Ascending aorta (tissue), 2 donors: Measurements from ENCODE around the gene TUBGCP2. TPM values are rescaled to one million over a fixed set of nuclear protein-coding genes. Genes with fewer than 3 reads are reported as not detected.

Source experiments
- DNase-seq, 2 donors: peaks; one replicate each; pipeline ENCODE4 v3.0.0-alpha.2; 2019; ENCODE audit warnings: low spot score in 2 of 2
- H3K27ac ChIP-seq, 2 donors: fragments of 200-600 bp; sonication (generic); one replicate each; pipeline ENCODE4 v1.5.1; 2016 to 2017; ENCODE audit warnings: mild to moderate bottlenecking in 1 of 2
- H3K27me3 ChIP-seq: fragments of 200-600 bp; sonication (generic); one replicate; pipeline ENCODE4 v1.5.1; 2017
- H3K36me3 ChIP-seq, 2 donors: fragments of 200-600 bp; sonication (generic); one replicate each; pipeline ENCODE4 v1.5.1; 2016
- H3K4me1 ChIP-seq, 2 donors: fragments of 200-600 bp; sonication (generic); one replicate each; pipeline ENCODE4 v1.5.1; 2016 to 2017; ENCODE audit warnings: mild to moderate bottlenecking in 1 of 2
- H3K4me3 ChIP-seq, 2 donors: fragments of 200-600 bp; sonication (generic); one replicate each; pipeline ENCODE4 v1.5.1; 2016 to 2017; ENCODE audit warnings: mild to moderate bottlenecking in 1 of 2
- H3K9me3 ChIP-seq, 2 donors: fragments of 200-600 bp; sonication (generic); one replicate each; pipeline ENCODE4 v1.5.1; 2016
- CTCF ChIP-seq, 3 experiments: fragments of 200-600 bp in 2 of 3; fragments of 450-650 bp in 1 of 3; sonication (generic) in 2 of 3; IDR thresholded peaks; one replicate each; pipeline ENCODE4 v1.5.1; 2016 to 2019; ENCODE audit warnings: antibody characterized with exemption in 3 of 3, mild to moderate bottlenecking in 1 of 3, moderate library complexity in 1 of 3
- intact Hi-C: fragments of 100-400 bp; cut with DNase I; formaldehyde crosslinking; loops from one replicate; pipeline ENCODE4 v1.15.1; 2023
- total RNA-seq: library from RNA; depleted of rRNA; stranded (reverse); fragments of >200 nt; gene quantifications from one replicate; pipeline ENCODE4 v1.1.0, GENCODE V29; 2016

Gene TUBGCP2
- total RNA-seq, 1 donor from 2014 or later: 72.4 TPM

- Histone ChIP-seq H3K4me1 (no peaks in the 10 kb centered on the region), H3K4me3 (no peak overlapping the region), H3K9me3 (no peaks in the 10 kb centered on the region), H3K27me3 (no peaks in the 10 kb centered on the region), H3K36me3 (peaks cover 77 to 88% of the 10 kb centered on the region in 2 donors), H3K27ac (peak overlapping the region in 1 of 2 donors; percentile 26)
- intact Hi-C loops: no loop called here
- no peak for TF ChIP-seq CTCF (IDR thresholded peaks at IDR 0.05)
- no peak for DNase-seq
Measured at GRCh38 chr10:133294189-133294588, 14.5 kb downstream of the TUBGCP2 start.

- intact Hi-C loops: no loop called here
- Histone ChIP-seq H3K27me3 (no peaks in the 10 kb centered on the region), H3K4me1 (no peaks in the 10 kb centered on the region), H3K36me3 (peaks cover 78 to 88% of the 10 kb centered on the region in 2 donors), H3K4me3 (no peak overlapping the region), H3K27ac (peak overlapping the region in 1 of 2 donors; percentile 26), H3K9me3 (no peaks in the 10 kb centered on the region)
- no peak for DNase-seq
- no peak for TF ChIP-seq CTCF (IDR thresholded peaks at IDR 0.05)
Measured at GRCh38 chr10:133293810-133294119, 14.9 kb downstream of the TUBGCP2 start.

- Histone ChIP-seq H3K27me3 (no peaks in the 10 kb centered on the region), H3K9me3 (no peaks in the 10 kb centered on the region), H3K36me3 (peaks cover 78 to 88% of the 10 kb centered on the region in 2 donors), H3K27ac (peak overlapping the region in 1 of 2 donors; percentile 26), H3K4me3 (no peak overlapping the region), H3K4me1 (no peaks in the 10 kb centered on the region)
- DNase-seq: no peak
- intact Hi-C loops: no loop called here
- no peak for TF ChIP-seq CTCF (IDR thresholded peaks at IDR 0.05)
Measured at GRCh38 chr10:133292919-133293809, 15.5 kb downstream of the TUBGCP2 start.

GRCh38 chr10:133289761-133290160, 18.9 kb downstream of the TUBGCP2 start:
- Histone ChIP-seq H3K9me3 (no peaks in the 10 kb centered on the region), H3K4me3 (no peak overlapping the region), H3K27me3 (no peaks in the 10 kb centered on the region), H3K4me1 (no peaks in the 10 kb centered on the region), H3K27ac (no peak overlapping the region), H3K36me3 (peaks cover 70 to 86% of the 10 kb centered on the region in 2 donors)
- no peak for TF ChIP-seq CTCF (IDR thresholded peaks at IDR 0.05)
- intact Hi-C loops: no loop called here
- DNase-seq: no peak

GRCh38 chr10:133287832-133288500, 20.7 kb downstream of the TUBGCP2 start:
- Histone ChIP-seq H3K36me3 (peaks cover 69 to 86% of the 10 kb centered on the region in 2 donors), H3K4me1 (no peaks in the 10 kb centered on the region), H3K27me3 (no peaks in the 10 kb centered on the region), H3K4me3 (no peak overlapping the region), H3K9me3 (no peaks in the 10 kb centered on the region), H3K27ac (no peak overlapping the region)
- TF ChIP-seq CTCF (IDR thresholded peaks at IDR 0.05): no peak
- intact Hi-C loops: no loop called here
- DNase-seq: no peak
